IPS-18a (cell line): ENCODE measurements around the gene MED27.

Experiments
- H3K27ac ChIP-seq: one replicate; pipeline ENCODE4 v1.5.1; 2013; ENCODE audit warnings: low read length
- H3K27me3 ChIP-seq: one replicate; pipeline ENCODE4 v1.6.1; 2013; ENCODE audit warnings: mild to moderate bottlenecking, low read length; ENCODE audit not compliant: control insufficient read depth, insufficient read depth
- H3K36me3 ChIP-seq: one replicate; pipeline ENCODE4 v1.6.1; 2013; ENCODE audit warnings: low read depth, low read length; ENCODE audit not compliant: control insufficient read depth
- H3K4me1 ChIP-seq: one replicate; pipeline ENCODE4 v1.6.1; 2013; ENCODE audit warnings: low read depth, low read length; ENCODE audit not compliant: control insufficient read depth
- H3K4me3 ChIP-seq: one replicate; pipeline ENCODE4 v1.5.1; 2013; ENCODE audit warnings: low read length
- H3K9ac ChIP-seq: one replicate; pipeline ENCODE4 v1.6.1; 2013; ENCODE audit warnings: mild to moderate bottlenecking, low read length, moderate library complexity
- H3K9me3 ChIP-seq: one replicate; pipeline ENCODE4 v1.6.1; 2013; ENCODE audit warnings: low read depth, low read length; ENCODE audit not compliant: control insufficient read depth

The MED27 gene

DNA sequence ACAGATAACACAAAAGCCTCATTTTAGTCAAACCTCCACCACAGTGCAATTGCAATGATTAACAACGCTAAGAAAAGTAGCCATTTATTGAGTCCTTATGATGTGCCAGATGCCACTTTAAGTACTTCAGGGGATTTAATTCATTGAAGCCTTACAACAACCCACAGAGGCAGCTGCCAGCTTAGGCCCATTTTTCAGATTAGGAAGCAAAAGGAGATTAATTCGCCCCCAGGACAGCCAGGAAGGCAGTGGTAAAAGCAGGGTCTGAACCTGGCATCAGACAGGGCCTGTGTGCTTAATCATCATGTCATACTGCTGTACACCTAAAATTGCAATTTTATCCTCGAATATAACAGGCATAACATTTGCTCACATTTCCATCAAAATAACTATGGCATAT is 23.9 kb downstream of the MED27 start:
- no peaks in the 10 kb centered on the region for H3K9me3 ChIP-seq

GRCh38 chr9:132054024-132054423 is 25.6 kb downstream of the MED27 start:
- no peak overlapping the region for H3K4me3 ChIP-seq
- no peaks in the 10 kb centered on the region for H3K27me3 ChIP-seq
- H3K36me3 ChIP-seq: no peaks in the 10 kb centered on the region
- no peak overlapping the region for H3K27ac ChIP-seq
- no peaks in the 10 kb centered on the region for H3K9me3 ChIP-seq
- H3K4me1 ChIP-seq: peaks cover 9% of the 10 kb centered on the region
- no peak overlapping the region for H3K9ac ChIP-seq

More for the DNA sequence above, 23.9 kb downstream of the MED27 start:
- Histone ChIP-seq H3K27me3 (no peaks in the 10 kb centered on the region), H3K4me1 (peaks cover 9% of the 10 kb centered on the region), H3K27ac (no peak overlapping the region), H3K4me3 (no peak overlapping the region), H3K9ac (no peak overlapping the region), H3K36me3 (no peaks in the 10 kb centered on the region)

DNA sequence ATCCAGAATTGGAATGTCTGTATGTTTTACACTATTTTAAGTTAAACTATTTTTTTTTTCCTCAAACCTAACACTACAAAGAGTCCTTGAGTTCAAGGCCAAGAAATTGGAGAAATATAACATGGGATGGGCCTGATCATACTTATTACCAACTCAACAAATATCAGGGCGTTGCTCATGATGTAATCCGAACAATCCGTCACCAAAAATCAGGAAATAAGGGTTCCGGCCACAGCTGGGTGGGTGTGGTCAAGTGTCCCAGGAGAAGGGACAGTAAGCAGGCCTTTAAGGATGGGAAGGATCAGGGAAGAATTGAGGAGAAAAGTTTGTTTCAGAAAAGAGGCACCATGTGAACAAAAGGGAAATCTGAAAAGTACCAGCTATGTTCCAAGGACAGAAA is 29.8 kb downstream of the MED27 start:
- no peak overlapping the region for H3K4me3 ChIP-seq
- H3K4me1 ChIP-seq: peaks cover 7% of the 10 kb centered on the region
- H3K36me3 ChIP-seq: no peaks in the 10 kb centered on the region
- H3K27ac ChIP-seq: no peak overlapping the region
- no peaks in the 10 kb centered on the region for H3K27me3 ChIP-seq
- H3K9ac ChIP-seq: no peak overlapping the region
- H3K9me3 ChIP-seq: no peaks in the 10 kb centered on the region

- Histone ChIP-seq H3K9ac (no peak overlapping the region), H3K9me3 (no peaks in the 10 kb centered on the region), H3K27me3 (no peaks in the 10 kb centered on the region), H3K27ac (no peak overlapping the region), H3K36me3 (no peaks in the 10 kb centered on the region), H3K4me3 (no peak overlapping the region), H3K4me1 (peaks cover 3% of the 10 kb centered on the region)
Measured at GRCh38 chr9:132049323-132049882, 30.3 kb downstream of the MED27 start.

- Histone ChIP-seq H3K36me3 (no peaks in the 10 kb centered on the region), H3K9me3 (no peaks in the 10 kb centered on the region), H3K4me3 (no peak overlapping the region), H3K27ac (no peak overlapping the region), H3K27me3 (no peaks in the 10 kb centered on the region), H3K9ac (no peak overlapping the region), H3K4me1 (no peaks in the 10 kb centered on the region)
Measured at GRCh38 chr9:132048201-132048600, 31.5 kb downstream of the MED27 start.

DNA sequence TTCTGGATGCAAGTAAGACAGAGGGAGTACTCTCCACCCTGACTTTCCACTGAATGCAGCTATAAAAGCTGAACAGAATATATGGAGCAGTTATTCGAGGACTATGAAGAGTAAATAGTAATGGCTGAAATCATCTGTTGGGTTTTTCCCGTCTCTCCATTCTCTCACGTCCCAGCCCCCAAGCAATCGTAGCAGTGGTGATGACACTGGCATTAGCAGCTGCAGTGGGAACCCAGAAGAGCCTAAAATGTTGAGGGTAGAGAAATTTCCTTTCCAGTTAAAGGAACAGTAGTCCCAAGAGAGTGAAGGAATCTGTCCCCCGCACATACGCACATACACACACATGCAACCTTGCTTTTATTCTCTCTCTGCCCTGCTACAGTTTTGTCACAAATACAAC is 33.2 kb downstream of the MED27 start:
- Histone ChIP-seq H3K4me1 (no peaks in the 10 kb centered on the region), H3K27ac (no peak overlapping the region), H3K9me3 (no peaks in the 10 kb centered on the region), H3K4me3 (no peak overlapping the region), H3K27me3 (no peaks in the 10 kb centered on the region), H3K9ac (no peak overlapping the region), H3K36me3 (no peaks in the 10 kb centered on the region)

- Histone ChIP-seq H3K9me3 (no peaks in the 10 kb centered on the region), H3K4me3 (no peak overlapping the region), H3K27ac (no peak overlapping the region), H3K9ac (no peak overlapping the region), H3K27me3 (no peaks in the 10 kb centered on the region), H3K36me3 (no peaks in the 10 kb centered on the region), H3K4me1 (no peaks in the 10 kb centered on the region)
Measured at GRCh38 chr9:132044176-132044875, 35.3 kb downstream of the MED27 start.

DNA sequence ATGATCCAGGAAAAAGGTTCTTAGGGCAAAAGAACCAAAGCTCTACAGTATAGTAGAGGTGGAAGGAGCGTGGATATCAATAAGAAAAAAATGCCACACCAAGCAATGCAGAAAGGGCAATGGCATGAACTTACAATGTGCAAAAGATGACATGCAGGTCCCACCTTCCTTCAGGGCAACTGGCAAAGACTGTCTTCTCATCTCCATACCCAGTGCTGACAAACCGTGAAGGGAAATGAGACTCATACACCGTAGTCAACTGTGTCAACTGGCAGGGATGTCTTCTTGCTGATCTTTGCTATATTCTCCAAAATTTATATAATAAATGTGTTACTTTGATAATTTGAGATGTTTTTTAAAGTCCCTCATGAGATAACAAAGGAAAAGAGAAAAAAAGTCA is 36.0 kb downstream of the MED27 start:
- H3K36me3 ChIP-seq: no peaks in the 10 kb centered on the region
- no peak overlapping the region for H3K4me3 ChIP-seq
- no peak overlapping the region for H3K9ac ChIP-seq
- H3K4me1 ChIP-seq: no peaks in the 10 kb centered on the region
- H3K27ac ChIP-seq: no peak overlapping the region
- no peaks in the 10 kb centered on the region for H3K27me3 ChIP-seq
- no peaks in the 10 kb centered on the region for H3K9me3 ChIP-seq

DNA sequence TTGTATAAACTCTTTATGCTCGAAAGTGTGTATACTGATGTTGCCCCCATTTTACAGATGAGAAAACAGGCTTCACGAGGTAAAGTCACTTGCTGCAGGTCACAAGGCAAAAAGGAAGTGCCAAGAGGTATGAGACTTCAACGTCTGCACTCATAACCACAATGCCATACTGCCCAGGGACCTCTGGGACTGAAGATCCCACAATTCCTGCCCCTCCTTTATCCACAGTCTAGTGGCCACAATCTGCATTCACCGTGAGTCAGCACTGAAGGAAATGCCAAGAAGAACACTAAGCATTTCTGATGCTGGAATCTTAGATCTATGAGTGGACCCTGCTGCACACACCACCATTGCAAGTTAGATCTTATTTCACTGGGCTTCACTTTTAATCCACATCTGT is 37.3 kb downstream of the MED27 start:
- no peaks in the 10 kb centered on the region for H3K4me1 ChIP-seq
- H3K36me3 ChIP-seq: no peaks in the 10 kb centered on the region
- no peak overlapping the region for H3K4me3 ChIP-seq
- no peaks in the 10 kb centered on the region for H3K27me3 ChIP-seq
- H3K27ac ChIP-seq: no peak overlapping the region
- H3K9ac ChIP-seq: no peak overlapping the region
- no peaks in the 10 kb centered on the region for H3K9me3 ChIP-seq

GRCh38 chr9:132041798-132042197 is 37.9 kb downstream of the MED27 start:
- Histone ChIP-seq H3K9ac (no peak overlapping the region), H3K27ac (no peak overlapping the region), H3K4me3 (no peak overlapping the region), H3K4me1 (no peaks in the 10 kb centered on the region), H3K9me3 (no peaks in the 10 kb centered on the region), H3K36me3 (no peaks in the 10 kb centered on the region), H3K27me3 (no peaks in the 10 kb centered on the region)

- Histone ChIP-seq H3K4me3 (no peak overlapping the region), H3K9ac (no peak overlapping the region), H3K9me3 (no peaks in the 10 kb centered on the region)
Measured at GRCh38 chr9:132040808-132041207, 38.9 kb downstream of the MED27 start.

DNA sequence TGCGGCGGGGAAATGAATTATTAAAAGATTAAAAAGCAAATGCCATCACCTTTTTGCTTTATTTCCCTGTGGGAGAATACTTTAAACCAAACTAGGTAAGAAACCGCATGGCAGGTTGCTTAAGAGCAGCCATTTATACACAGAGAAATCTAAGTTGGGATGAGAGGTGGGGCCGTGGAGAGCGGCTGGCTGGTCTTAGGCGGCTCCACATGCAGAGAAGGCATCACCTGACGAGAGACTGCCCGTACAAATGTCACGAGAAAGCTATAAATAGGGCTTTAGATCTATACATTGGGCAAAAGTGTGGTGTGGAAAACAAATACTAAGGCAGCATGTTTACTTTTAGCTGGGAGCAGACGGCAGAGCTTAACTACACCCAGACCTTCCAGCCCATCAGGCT is 39.4 kb downstream of the MED27 start:
- H3K9me3 ChIP-seq: no peaks in the 10 kb centered on the region
- H3K27ac ChIP-seq: no peak overlapping the region
- no peaks in the 10 kb centered on the region for H3K27me3 ChIP-seq
- H3K4me3 ChIP-seq: no peak overlapping the region
- H3K9ac ChIP-seq: no peak overlapping the region
- H3K36me3 ChIP-seq: no peaks in the 10 kb centered on the region
- H3K4me1 ChIP-seq: peaks cover 2% of the 10 kb centered on the region

More at GRCh38 chr9:132040808-132041207, 38.9 kb downstream of the MED27 start:
- H3K4me1 ChIP-seq: no peaks in the 10 kb centered on the region
- H3K27ac ChIP-seq: no peak overlapping the region
- no peaks in the 10 kb centered on the region for H3K36me3 ChIP-seq
- H3K27me3 ChIP-seq: no peaks in the 10 kb centered on the region
